Esophagus squamous epithelium (tissue), 5 donors: ENCODE results near the gene NMRK2. TPM values are rescaled to one million over a fixed set of nuclear protein-coding genes. Genes with fewer than 3 reads are reported as not detected.

Source experiments
- DNase-seq: peaks from one replicate; lab custom pipeline; 2025; lab: John Stamatoyannopoulos, UW
- H3K27ac ChIP-seq, 4 donors: fragments of 200-600 bp; sonication (generic); one replicate each; pipeline ENCODE4 v1.5.1; 2016 to 2019; ENCODE audit warnings: mild to moderate bottlenecking in 1 of 4
- H3K27me3 ChIP-seq, 4 donors: fragments of 200-600 bp; sonication (generic); 1 replicate in 3 of 4; 2 replicates in 1 of 4; pipeline versions ENCODE4 v1.5.1 to v1.6.0; 2017 to 2021; ENCODE audit warnings: antibody characterized with exemption in 1 of 4
- H3K36me3 ChIP-seq, 3 donors: fragments of 200-600 bp; sonication (generic); one replicate each; pipeline ENCODE4 v1.5.1; 2016 to 2019
- H3K4me1 ChIP-seq, 3 donors: fragments of 200-600 bp; sonication (generic); one replicate each; pipeline ENCODE4 v1.5.1; 2017 to 2019
- H3K4me3 ChIP-seq, 4 donors: fragments of 200-600 bp; sonication (generic); 1 replicate in 3 of 4; 2 replicates in 1 of 4; pipeline ENCODE4 v1.5.1; 2016 to 2019; ENCODE audit warnings: mild to moderate bottlenecking in 2 of 4, moderate library complexity in 1 of 4
- H3K9me3 ChIP-seq, 3 donors: fragments of 200-600 bp; sonication (generic); one replicate each; pipeline ENCODE4 v1.5.1; 2016 to 2019
- POLR2A ChIP-seq, 4 donors: fragments of 450-650 bp; IDR thresholded peaks; one replicate each; pipeline ENCODE4 v1.6.1; 2017; ENCODE audit warnings: antibody characterized with exemption in 4 of 4, mild to moderate bottlenecking in 4 of 4, moderate library complexity in 3 of 4
- WGBS, 2 donors: methylation state at CpG; one replicate each; pipeline ENCODE4 v1.1.5; 2018; 5-methylcytosine and 5-hydroxymethylcytosine counted together
- intact Hi-C: fragments of 100-400 bp; cut with DNase I; formaldehyde crosslinking; loops from one replicate; pipeline ENCODE4 v1.15.0; 2022
- total RNA-seq, 4 donors: library from RNA; depleted of rRNA; stranded (reverse); fragments of >200 nt; gene quantifications; one replicate each; pipeline ENCODE4 v1.1.0, GENCODE V29; 2016
- TF ChIP-seq, protein P1 (sequence below), 6 experiments: fragments of 450-650 bp in 4 of 6; fragments of 200-600 bp in 2 of 6; sonication (generic) in 2 of 6; IDR thresholded peaks; one replicate each; pipeline ENCODE4 v1.5.1; 2016 to 2019; ENCODE audit warnings: antibody characterized with exemption in 6 of 6, mild to moderate bottlenecking in 4 of 6, moderate library complexity in 4 of 6
- donor health status: DM: yes; HTN: yes; CAD: no.

The NMRK2 gene
- total RNA-seq, 4 donors from 2014 or later = not detected

- Histone ChIP-seq H3K36me3 (peaks cover 0 to 45% (median 10%) of the 10 kb centered on the region in 3 donors), H3K9me3 (no peaks in the 10 kb centered on the region), H3K27me3 (no peaks in the 10 kb centered on the region), H3K4me1 (peaks cover 16 to 61% (median 45%) of the 10 kb centered on the region in 3 donors), H3K27ac (peak overlapping the region; percentile 96 to 99 (median 98)), H3K4me3 (peak overlapping the region; percentile 88 to 100 (median 93))
- WGBS, 2 donors = 10 to 22% methylated on average over 16 to 21 of the region's 23 CpGs
- TF ChIP-seq, protein P1, sequence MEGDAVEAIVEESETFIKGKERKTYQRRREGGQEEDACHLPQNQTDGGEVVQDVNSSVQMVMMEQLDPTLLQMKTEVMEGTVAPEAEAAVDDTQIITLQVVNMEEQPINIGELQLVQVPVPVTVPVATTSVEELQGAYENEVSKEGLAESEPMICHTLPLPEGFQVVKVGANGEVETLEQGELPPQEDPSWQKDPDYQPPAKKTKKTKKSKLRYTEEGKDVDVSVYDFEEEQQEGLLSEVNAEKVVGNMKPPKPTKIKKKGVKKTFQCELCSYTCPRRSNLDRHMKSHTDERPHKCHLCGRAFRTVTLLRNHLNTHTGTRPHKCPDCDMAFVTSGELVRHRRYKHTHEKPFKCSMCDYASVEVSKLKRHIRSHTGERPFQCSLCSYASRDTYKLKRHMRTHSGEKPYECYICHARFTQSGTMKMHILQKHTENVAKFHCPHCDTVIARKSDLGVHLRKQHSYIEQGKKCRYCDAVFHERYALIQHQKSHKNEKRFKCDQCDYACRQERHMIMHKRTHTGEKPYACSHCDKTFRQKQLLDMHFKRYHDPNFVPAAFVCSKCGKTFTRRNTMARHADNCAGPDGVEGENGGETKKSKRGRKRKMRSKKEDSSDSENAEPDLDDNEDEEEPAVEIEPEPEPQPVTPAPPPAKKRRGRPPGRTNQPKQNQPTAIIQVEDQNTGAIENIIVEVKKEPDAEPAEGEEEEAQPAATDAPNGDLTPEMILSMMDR (IDR thresholded peaks at IDR 0.05) = peak in 1 of 6 experiments; percentile 22
- peak in 2 of 4 donors; percentile 15 to 50 for TF ChIP-seq POLR2A (IDR thresholded peaks at IDR 0.05)
- DNase-seq = no peak
- intact Hi-C loops = no loop called here
Observed at GRCh38 chr19:3969435-3970312, 36.8 kb downstream of the NMRK2 start.

DNA sequence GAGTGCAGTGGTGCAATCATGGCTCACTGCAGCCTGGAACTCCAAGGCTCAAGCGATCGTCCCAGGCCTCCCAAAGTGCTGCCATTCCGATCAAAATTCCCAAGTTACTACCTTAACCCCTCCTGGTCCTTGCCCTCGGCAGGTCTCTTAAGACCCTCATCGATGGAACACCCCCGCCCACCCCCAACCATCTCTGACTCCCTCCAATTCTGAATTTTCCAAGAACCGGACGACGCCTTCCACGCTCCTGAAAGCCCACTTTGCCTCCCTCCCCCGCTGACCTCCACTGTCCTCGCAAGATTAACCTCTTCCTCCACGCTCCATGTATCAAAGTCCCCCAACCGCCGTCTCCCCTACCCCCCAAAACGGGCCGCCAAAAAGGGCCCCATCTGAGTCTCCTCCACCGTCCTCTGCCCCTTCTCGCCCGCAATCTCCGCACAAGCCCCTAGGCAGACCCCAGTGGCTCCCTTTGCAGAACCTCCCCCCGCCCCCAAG, 37.5 kb downstream of the NMRK2 start:
- H3K27ac ChIP-seq = peak overlapping the region; percentile 96 to 99 (median 98)
- DNase-seq = no peak
- peaks cover 0 to 43% (median 12%) of the 10 kb centered on the region in 3 donors for H3K36me3 ChIP-seq
- TF ChIP-seq, protein P1 (IDR thresholded peaks at IDR 0.05) = no peak
- no peak for TF ChIP-seq POLR2A (IDR thresholded peaks at IDR 0.05)
- H3K27me3 ChIP-seq = no peaks in the 10 kb centered on the region
- WGBS, 2 donors = 0 to 2% methylated on average over 16 to 19 of the region's 22 CpGs
- intact Hi-C loops = no loop called here
- H3K9me3 ChIP-seq = no peaks in the 10 kb centered on the region
- peak overlapping the region; percentile 88 to 100 (median 93) for H3K4me3 ChIP-seq
- peaks cover 16 to 61% (median 45%) of the 10 kb centered on the region in 3 donors for H3K4me1 ChIP-seq

DNA sequence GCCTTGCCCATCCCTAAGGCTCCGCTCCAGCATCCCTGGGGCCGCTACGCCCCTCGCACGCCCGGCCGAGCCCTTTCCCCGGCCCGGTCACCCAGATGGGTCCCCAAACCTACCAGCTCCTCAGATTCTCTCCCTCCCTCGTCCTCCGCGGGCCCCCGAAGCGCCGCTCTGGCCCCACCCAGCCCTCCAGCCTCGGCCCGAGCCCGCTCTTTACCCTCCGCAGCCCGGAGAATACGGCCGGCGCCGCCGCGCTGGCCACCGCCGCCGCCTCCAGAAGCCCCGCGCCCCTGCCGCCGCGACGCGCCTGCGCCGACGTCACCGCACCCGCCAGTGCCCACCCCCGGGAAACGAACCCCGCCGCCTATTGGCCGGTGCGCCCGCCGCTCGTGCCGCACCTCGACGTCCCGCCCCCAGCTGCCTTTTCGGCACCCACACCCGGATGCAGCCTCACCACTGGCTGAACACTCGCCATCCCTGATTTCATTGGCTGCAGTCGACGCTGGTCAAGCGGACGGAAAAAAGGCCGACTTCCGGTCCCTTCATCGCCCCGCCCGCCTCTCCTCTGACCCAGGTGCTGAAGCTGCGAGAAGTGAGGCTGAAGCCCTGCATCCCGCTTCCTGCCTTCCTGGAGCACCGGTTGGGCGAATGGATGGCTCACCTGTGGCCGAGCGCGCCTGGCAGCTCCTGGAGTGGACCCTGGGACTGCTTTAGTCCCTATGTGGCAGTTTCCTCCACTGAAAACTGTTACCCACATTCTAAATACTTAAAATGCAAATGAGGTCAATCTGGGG, 38.1 kb downstream of the NMRK2 start, which contains the start of gene DAPK3:
Gene DAPK3 (minus strand): TSS at position 292 of the 791 bp plus-strand sequence. CDS start 1,364 bp downstream, outside the sequence.
- Histone ChIP-seq H3K27me3 (no peaks in the 10 kb centered on the region), H3K4me1 (peaks cover 16 to 55% (median 45%) of the 10 kb centered on the region in 3 donors), H3K27ac (peak within 1 kb of the TSS; percentile 96 to 99 (median 98)), H3K4me3 (peak within 1 kb of the TSS; percentile 88 to 100 (median 93)), H3K36me3 (peaks cover 6 to 43% (median 18%) of the 10 kb centered on the region in 3 donors), H3K9me3 (no peaks in the 10 kb centered on the region)
- 0 to 3% methylated on average over 7 to 17 of the region's 73 CpGs for WGBS, 2 donors
- DNase-seq = peak; percentile 81
- TF ChIP-seq POLR2A (IDR thresholded peaks at IDR 0.05) = peak in 3 of 4 donors; percentile 95 to 98 (median 96)
- TF ChIP-seq, protein P1 (IDR thresholded peaks at IDR 0.05) = peak in 4 of 6 experiments; percentile 27 to 67 (median 48)
- intact Hi-C loops = no loop called here

GRCh38 chr19:3975144-3975543, 42.3 kb downstream of the NMRK2 start:
- no peak overlapping the region for H3K27ac ChIP-seq
- 66 to 68% methylated on average over 6 to 8 of the region's 8 CpGs for WGBS, 2 donors
- DNase-seq = no peak
- H3K4me1 ChIP-seq = peaks cover 0 to 50% (median 6%) of the 10 kb centered on the region in 3 donors
- no peaks in the 10 kb centered on the region for H3K27me3 ChIP-seq
- TF ChIP-seq, protein P1 (IDR thresholded peaks at IDR 0.05) = no peak
- no peak for TF ChIP-seq POLR2A (IDR thresholded peaks at IDR 0.05)
- peaks cover 43 to 58% (median 47%) of the 10 kb centered on the region in 3 donors for H3K36me3 ChIP-seq
- intact Hi-C loops = no loop called here
- no peaks in the 10 kb centered on the region for H3K9me3 ChIP-seq
- no peak overlapping the region for H3K4me3 ChIP-seq
